Renal pelvis (tissue), 4 donors: Measurements from ENCODE around the gene RBP5. TPM values are rescaled to one million over a fixed set of nuclear protein-coding genes. Genes with fewer than 3 reads are reported as not detected.

Experiments used
- DNase-seq: peaks from one replicate; pipeline ENCODE4 v3.0.0-alpha.2; 2013
- polyA plus RNA-seq, 3 donors: library from polyadenylated mRNA; unstranded; fragments of 120-200 nt; gene quantifications; one replicate each; pipeline ENCODE4 v1.2.1, GENCODE V29; 2013; ENCODE audit not compliant: insufficient read length in 3 of 3

Gene RBP5
- polyA plus RNA-seq, 3 donors: 52.3 to 62.9 (median 53.2) TPM

DNA sequence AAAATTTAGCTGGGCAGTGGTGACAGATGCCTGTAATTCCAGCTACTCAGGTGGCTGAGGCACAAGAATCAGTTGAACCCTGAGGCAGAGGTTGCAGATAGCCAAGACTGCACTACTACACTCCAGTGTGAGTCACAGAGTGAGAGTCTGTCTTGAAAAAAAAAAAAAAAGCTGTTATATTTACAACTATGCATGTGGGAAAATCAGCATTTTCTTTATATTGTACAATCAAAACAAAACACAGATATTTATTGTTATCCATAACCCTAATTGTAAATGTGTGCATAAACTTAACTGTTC lies 48.9 kb downstream of the RBP5 start:
- no peak for DNase-seq

DNA sequence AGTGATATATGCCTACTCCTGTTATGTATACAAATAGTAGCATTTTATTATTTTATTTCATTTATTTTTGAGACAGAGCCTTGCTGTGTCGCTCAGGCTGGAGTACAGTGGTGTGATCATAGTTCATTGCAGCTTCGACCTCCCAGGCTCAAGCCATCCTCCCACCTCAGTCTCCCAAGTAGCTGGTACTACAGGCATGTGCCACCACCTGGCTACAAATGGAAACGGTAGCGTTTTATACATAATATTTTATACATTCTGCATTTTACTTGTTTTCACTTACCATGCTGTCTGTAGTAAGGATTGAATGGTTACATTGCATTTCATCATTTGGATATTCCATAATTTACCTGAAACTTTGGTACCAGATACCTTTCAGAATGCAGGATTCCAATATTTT lies 50.5 kb downstream of the RBP5 start:
- no peak for DNase-seq

DNA sequence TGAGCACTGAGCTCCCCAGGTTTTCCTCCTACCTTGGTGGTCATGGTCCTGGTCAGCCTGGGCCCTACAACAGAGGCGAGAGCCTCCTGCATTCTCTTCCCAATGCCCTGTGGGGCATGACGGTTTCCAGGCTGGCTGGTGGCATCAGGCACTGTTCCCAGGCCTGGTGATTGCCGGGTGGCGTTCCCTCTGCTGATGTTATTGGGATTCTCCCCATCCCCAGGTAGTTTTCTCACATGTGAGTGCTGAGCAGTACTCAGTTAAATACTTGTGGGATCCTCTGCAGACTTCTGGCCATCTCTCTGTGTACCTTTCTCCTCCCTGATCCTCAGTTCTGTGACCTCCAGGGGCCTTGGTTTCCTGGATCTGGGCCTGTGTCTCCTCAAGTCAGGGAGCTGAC lies 52.2 kb downstream of the RBP5 start:
- DNase-seq: no peak

DNA sequence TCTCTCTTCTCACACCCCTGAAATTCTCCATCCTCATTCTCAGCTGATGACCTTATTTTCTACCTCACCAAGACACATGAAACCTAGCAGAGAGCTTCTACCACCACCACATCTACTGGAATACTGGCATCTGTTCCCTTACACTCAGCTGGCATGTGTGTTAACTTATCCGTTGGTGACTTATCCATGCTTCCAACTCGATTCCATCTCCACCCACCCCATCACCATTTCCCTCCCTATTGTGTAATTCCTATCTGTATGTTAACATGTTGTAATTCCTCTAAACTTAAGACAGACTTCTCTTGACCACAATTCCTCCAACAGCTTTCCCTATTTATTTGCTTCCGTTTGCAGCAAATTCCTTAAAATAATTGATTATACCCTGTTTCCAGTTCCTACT lies 52.8 kb downstream of the RBP5 start:
- no peak for DNase-seq

DNA sequence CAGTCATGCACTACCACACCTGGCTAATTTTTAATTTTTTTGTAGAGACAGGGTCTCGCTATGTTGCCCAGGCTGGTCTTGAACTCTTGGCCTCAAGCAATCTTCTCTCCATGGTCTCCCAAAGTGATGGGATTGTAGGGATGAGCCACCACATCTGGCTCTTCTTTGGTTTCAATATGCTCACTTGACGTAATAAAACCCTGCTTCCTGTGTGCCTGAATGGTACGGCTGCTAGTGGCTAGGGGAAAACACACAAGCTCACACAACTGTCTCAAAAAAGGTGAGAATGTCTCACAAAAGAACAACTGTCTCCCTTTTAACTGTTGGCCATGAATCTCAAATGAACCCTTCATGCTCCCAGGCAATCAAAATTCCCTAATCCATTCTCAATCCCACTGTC lies 53.2 kb downstream of the RBP5 start:
- DNase-seq: no peak

DNA sequence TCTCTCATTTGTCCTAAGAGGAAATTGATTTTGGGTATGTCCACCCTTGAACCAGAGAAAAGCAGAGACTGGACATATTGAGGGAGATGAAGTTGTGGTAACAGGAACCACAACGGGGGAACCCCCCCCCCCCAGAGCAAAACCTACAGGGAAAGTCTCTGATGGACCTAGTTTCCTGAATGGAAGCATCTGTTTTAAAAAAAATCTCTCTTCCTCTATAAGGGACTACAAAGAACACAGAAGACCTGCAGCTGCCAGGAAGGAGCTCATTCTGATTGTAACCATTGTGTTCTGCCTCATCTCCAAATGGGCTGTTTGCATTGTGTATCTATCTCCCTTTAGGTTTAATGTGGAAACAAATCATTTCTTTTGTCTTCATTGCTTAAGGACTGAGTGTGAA lies 54.7 kb downstream of the RBP5 start:
- DNase-seq: no peak

Other genes with a start within 250 kb of the RBP5 start
- 10 to 100 TPM; 20.5 to 21.0 (median 20.9) TPM for gene LRRC23, start 224.1 kb downstream of the RBP5 start, polyA plus RNA-seq
- 10 to 100 TPM; 12.6 to 17.2 (median 14.1) TPM for gene ENO2, start 214.3 kb downstream of the RBP5 start, polyA plus RNA-seq
- gene ATN1, start 200.9 kb downstream of the RBP5 start, polyA plus RNA-seq: 100 to 1,000 TPM; 116 to 147 (median 131) TPM
- gene RNU7-1, start 185.1 kb downstream of the RBP5 start, polyA plus RNA-seq: 1 to 10 TPM in 1 of 3 donors, not detected in 2; 5.8 TPM
- gene C12orf57, start 184.9 kb downstream of the RBP5 start, polyA plus RNA-seq: 100 to 1,000 TPM; 135 to 204 (median 158) TPM
- 10 to 100 TPM; 21.1 to 25.2 (median 25.1) TPM for gene PTPN6, start 177.5 kb downstream of the RBP5 start, polyA plus RNA-seq
- gene PHB2, start 158.2 kb downstream of the RBP5 start, polyA plus RNA-seq: 100 to 1,000 TPM; 256 to 302 (median 298) TPM
- gene EMG1, start 158.0 kb downstream of the RBP5 start, polyA plus RNA-seq: 10 to 100 TPM; 41.0 to 53.3 (median 50.5) TPM
- 10 to 100 TPM; 56.5 to 69.0 (median 66.6) TPM for gene LPCAT3, start 110.4 kb downstream of the RBP5 start, polyA plus RNA-seq
- 10 to 100 TPM; 43.0 to 49.6 (median 47.4) TPM for gene C1S, start 68.2 kb downstream of the RBP5 start, polyA plus RNA-seq
- gene C1R, start 36.4 kb downstream of the RBP5 start, polyA plus RNA-seq: 10 to 100 TPM; 34.8 to 47.5 (median 37.3) TPM
- 10 to 100 TPM; 28.4 to 46.9 (median 46.4) TPM for gene C1RL, start 19.7 kb downstream of the RBP5 start, polyA plus RNA-seq
- gene CLSTN3, start 1.5 kb upstream of the RBP5 start, polyA plus RNA-seq: 100 to 1,000 TPM in 1 of 3 donors, 10 to 100 TPM in 2; 81.1 to 122 (median 99.1) TPM
- 10 to 100 TPM; 51.7 to 56.0 (median 54.1) TPM for gene PEX5, start 60.8 kb upstream of the RBP5 start, polyA plus RNA-seq
- not detected for gene ACSM4, start 175.2 kb upstream of the RBP5 start, polyA plus RNA-seq